MM.1S (cell line): Measurements from ENCODE around the gene SLC6A16.

Experiments used
- DNase-seq: peaks from one replicate; pipeline ENCODE4 v3.0.0-alpha.2; 2015
- H2AFZ ChIP-seq: fragments of 300-600 bp; sonication (generic); 2 replicates; pipeline ENCODE4 v1.6.0; 2016; ENCODE audit warnings: antibody characterized with exemption, low read length
- H3F3A ChIP-seq: fragments of 300-600 bp; sonication (generic); 2 replicates; pipeline ENCODE4 v1.6.1; 2016; ENCODE audit warnings: mild to moderate bottlenecking, antibody characterized with exemption, low read length, moderate library complexity, mixed read lengths; ENCODE audit not compliant: insufficient read depth
- H3K27ac ChIP-seq: fragments of 300-600 bp; sonication (generic); 2 replicates; pipeline ENCODE4 v1.5.1; 2016; ENCODE audit warnings: mild to moderate bottlenecking, low read length
- H3K27me3 ChIP-seq: fragments of 300-600 bp; sonication (generic); replicated peaks from 2 replicates; pipeline ENCODE4 v1.6.0; 2016; ENCODE audit warnings: low read length; ENCODE audit not compliant: insufficient read depth
- H3K36me3 ChIP-seq: fragments of 300-600 bp; sonication (generic); replicated peaks from 2 replicates; pipeline ENCODE4 v1.6.1; 2016; ENCODE audit warnings: mild to moderate bottlenecking, low read length, mixed read lengths; ENCODE audit not compliant: insufficient read depth
- H3K4me1 ChIP-seq: fragments of 300-600 bp; sonication (generic); 2 replicates; pipeline ENCODE4 v1.6.1; 2016; ENCODE audit warnings: low read length, mixed read lengths
- H3K4me2 ChIP-seq: fragments of 300-600 bp; sonication (generic); 2 replicates; pipeline ENCODE4 v1.6.0; 2016; ENCODE audit warnings: low read depth, low read length
- H3K4me3 ChIP-seq: fragments of 300-600 bp; sonication (generic); 2 replicates; pipeline ENCODE4 v1.5.1; 2016; ENCODE audit warnings: low read length, mixed read lengths
- H3K79me2 ChIP-seq: fragments of 300-600 bp; sonication (generic); 2 replicates; pipeline ENCODE4 v1.6.1; 2016; ENCODE audit warnings: mixed run types, low read length, mixed read lengths
- H3K9ac ChIP-seq: fragments of 300-600 bp; sonication (generic); 2 replicates; pipeline ENCODE4 v1.6.1; 2016; ENCODE audit warnings: low read length, mixed read lengths
- H3K9me2 ChIP-seq: fragments of 300-600 bp; sonication (generic); replicated peaks from 2 replicates; pipeline ENCODE4 v1.6.1; 2016; ENCODE audit warnings: mild to moderate bottlenecking, low read length, mixed read lengths; ENCODE audit not compliant: insufficient read depth
- H3K9me3 ChIP-seq: fragments of 300-600 bp; sonication (generic); replicated peaks from 2 replicates; pipeline ENCODE4 v1.6.1; 2016; ENCODE audit warnings: mild to moderate bottlenecking, low read length, mixed read lengths; ENCODE audit not compliant: insufficient read depth
- H4K20me1 ChIP-seq: fragments of 300-600 bp; sonication (generic); 2 replicates; pipeline ENCODE4 v1.6.1; 2016; ENCODE audit warnings: mild to moderate bottlenecking, low read length, moderate library complexity, mixed read lengths; ENCODE audit not compliant: insufficient read depth
- CTCF ChIP-seq: fragments of 300-600 bp; sonication (generic); IDR thresholded peaks from 2 replicates; pipeline ENCODE4 v1.5.1; 2016; ENCODE audit warnings: antibody characterized with exemption, low read length, mixed read lengths
- EZH2 ChIP-seq: fragments of 300-600 bp; sonication (generic); optimal IDR thresholded peaks from 2 replicates; pipeline ENCODE3; 2017; ENCODE audit warnings: low read depth, mild to moderate bottlenecking, antibody characterized with exemption, low read length, mixed read lengths
- EZH2phosphoT487 ChIP-seq: fragments of 300-600 bp; sonication (generic); IDR thresholded peaks from 2 replicates; pipeline ENCODE4 v1.6.1; 2018; ENCODE audit warnings: antibody characterized with exemption, low read length

SLC6A16 gene

GRCh38 chr19:49359851-49360820, 35.1 kb upstream of the SLC6A16 start:
- H3K27me3 ChIP-seq = peaks cover 89% of the 10 kb centered on the region
- TF ChIP-seq EZH2phosphoT487 (no peak), EZH2 (no peak), CTCF (no peak)
- 0 out of 2 replicates have a peak, but pooled peaks cover 4% of the 10 kb centered on the region for H3K4me1 ChIP-seq
- H3K79me2 ChIP-seq = no peaks in the 10 kb centered on the region
- no peak overlapping the region for H3K27ac ChIP-seq
- no peak overlapping the region for H3K4me3 ChIP-seq
- no peaks in the 10 kb centered on the region for H4K20me1 ChIP-seq
- H3K4me2 ChIP-seq = no peak overlapping the region
- no peak for DNase-seq
- H3K9me2 ChIP-seq = no peaks in the 10 kb centered on the region
- no peak overlapping the region for H3K9ac ChIP-seq
- no peaks in the 10 kb centered on the region for H3K36me3 ChIP-seq
- H3F3A ChIP-seq = no peaks in the 10 kb centered on the region
- H2AFZ ChIP-seq = no peak overlapping the region
- no peaks in the 10 kb centered on the region for H3K9me3 ChIP-seq

- no peaks in the 10 kb centered on the region for H3K9me2 ChIP-seq
- H4K20me1 ChIP-seq = no peaks in the 10 kb centered on the region
- H3K9me3 ChIP-seq = no peaks in the 10 kb centered on the region
Observed at GRCh38 chr19:49357186-49357585, 32.2 kb upstream of the SLC6A16 start.

GRCh38 chr19:49356382-49356781, 31.4 kb upstream of the SLC6A16 start:
- H3K9me2 ChIP-seq = no peaks in the 10 kb centered on the region
- H3K4me2 ChIP-seq = no peak overlapping the region
- H3K4me1 ChIP-seq = no peaks in the 10 kb centered on the region

More at GRCh38 chr19:49357186-49357585, 32.2 kb upstream of the SLC6A16 start:
- Histone ChIP-seq H3K79me2 (no peaks in the 10 kb centered on the region), H2AFZ (no peak overlapping the region), H3K36me3 (no peaks in the 10 kb centered on the region), H3K27ac (no peak overlapping the region), H3K4me1 (no peaks in the 10 kb centered on the region), H3K9ac (no peak overlapping the region), H3K4me2 (no peak overlapping the region), H3K4me3 (no peak overlapping the region), H3F3A (no peaks in the 10 kb centered on the region), H3K27me3 (peaks cover 97% of the 10 kb centered on the region)
- TF ChIP-seq CTCF (no peak), EZH2phosphoT487 (no peak), EZH2 (no peak)
- DNase-seq = no peak

More at GRCh38 chr19:49356382-49356781, 31.4 kb upstream of the SLC6A16 start:
- no peak for DNase-seq
- TF ChIP-seq EZH2 = no peak
- no peak for TF ChIP-seq EZH2phosphoT487
- TF ChIP-seq CTCF = no peak
- Histone ChIP-seq H4K20me1 (no peaks in the 10 kb centered on the region), H2AFZ (no peak overlapping the region), H3K9ac (no peak overlapping the region), H3K9me3 (no peaks in the 10 kb centered on the region), H3K27me3 (peaks cover 97% of the 10 kb centered on the region), H3K36me3 (no peaks in the 10 kb centered on the region), H3F3A (no peaks in the 10 kb centered on the region), H3K79me2 (no peaks in the 10 kb centered on the region), H3K27ac (no peak overlapping the region), H3K4me3 (no peak overlapping the region)
